ENCODE measurements around the gene RNF25.

RNF25 gene

DNA sequence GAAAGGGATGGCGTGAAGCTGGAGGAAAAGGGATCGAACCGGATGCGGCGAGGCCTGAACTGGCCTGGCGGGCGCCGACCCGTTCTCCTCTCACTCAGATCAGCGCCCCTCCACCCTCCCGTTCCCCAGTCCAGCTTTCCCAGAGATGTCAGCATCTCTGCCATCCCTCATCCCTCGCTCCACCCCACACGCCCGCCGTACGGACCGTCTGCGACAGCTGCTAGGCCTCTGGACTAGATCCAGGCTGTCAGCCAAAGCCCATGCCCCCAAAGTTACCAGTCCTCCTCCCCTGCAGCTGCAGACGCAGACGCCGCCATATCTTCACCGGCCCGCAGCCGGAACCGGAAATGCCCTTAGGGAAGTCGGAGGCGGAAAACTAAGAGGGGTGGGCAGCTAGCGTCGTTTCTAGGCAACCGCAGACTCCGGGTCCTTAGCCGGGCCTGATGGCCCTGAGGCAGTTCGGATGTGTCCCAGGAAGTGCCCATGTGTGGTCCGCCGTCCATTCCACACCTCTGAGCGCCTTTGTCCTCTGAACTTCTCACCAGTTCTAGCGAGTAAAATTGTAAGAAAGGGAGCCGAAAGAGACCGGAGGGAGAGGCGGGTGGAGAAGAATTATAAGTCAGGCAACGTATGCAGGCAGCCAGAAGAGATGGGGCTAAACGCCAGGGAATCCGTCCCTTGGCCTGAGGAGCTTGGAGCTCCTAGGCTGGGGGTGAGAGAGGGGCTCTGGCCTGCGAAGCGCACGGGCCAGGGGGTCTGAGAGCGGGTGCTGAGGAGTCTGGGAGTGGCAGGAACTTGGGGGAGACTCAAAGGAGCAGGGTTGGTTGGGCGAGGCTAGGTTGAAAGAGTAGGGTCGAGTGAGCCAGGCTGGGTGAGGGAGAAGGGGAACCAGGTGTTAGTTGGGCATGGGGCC lies at the start of gene RNF25, which contains the start of gene STK36:
Gene RNF25, minus strand, starts transcription at position 349 of the 913 bp plus-strand sequence. Its CDS starts 32 bp downstream, at position 317.
Gene STK36, plus strand, starts transcription at position 433 of the 913 bp plus-strand sequence. CDS start 744 bp downstream, outside the sequence.
- H3K4me3 ChIP-seq (ENCODE audit: low read depth, low read length), result peak within 1 kb of the TSS; percentile 77
- H3K27ac ChIP-seq (ENCODE audit: low read depth, low read length), result peak within 1 kb of the TSS; percentile 87
- H3K4me1 ChIP-seq (ENCODE audit: control insufficient read depth, insufficient read depth, low read length), result peaks cover 8% of the 10 kb centered on the region; the same call in 1 of the 2 replicates
- peak within 1 kb of the TSS; percentile 98 for H3K9ac ChIP-seq (ENCODE audit: low read length)
- H3K36me3 ChIP-seq (ENCODE audit: control insufficient read depth, insufficient read depth, low read length), result peaks cover 26% of the 10 kb centered on the region
- no peaks in the 10 kb centered on the region for H3K9me3 ChIP-seq (ENCODE audit: control insufficient read depth, insufficient read depth, low read depth, low read length)
- H3K27me3 ChIP-seq (ENCODE audit: control insufficient read depth, insufficient read depth, low read length), result no peaks in the 10 kb centered on the region

DNA sequence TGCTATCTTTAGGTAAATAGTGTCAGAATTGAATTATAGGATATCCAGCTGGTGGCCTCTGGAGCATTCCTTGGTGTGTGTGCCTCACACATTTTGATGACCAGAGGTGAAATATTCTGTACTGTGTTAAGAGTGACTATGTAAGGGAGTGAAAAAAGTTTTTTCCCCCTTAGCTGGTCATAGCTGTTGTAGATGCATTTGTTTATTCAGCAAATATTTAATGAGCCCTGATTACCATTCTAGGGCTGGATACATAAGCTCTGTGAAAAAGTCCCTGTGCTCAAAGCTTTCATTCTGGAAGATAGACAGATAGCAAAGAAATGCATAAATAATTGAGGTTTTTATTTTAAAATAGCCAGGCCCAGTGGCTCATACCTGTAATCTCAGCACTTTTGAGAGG lies 49.7 kb upstream of the RNF25 start:
- H3K4me1 ChIP-seq (ENCODE audit: control insufficient read depth, insufficient read depth, low read length), result peaks cover 37% of the 10 kb centered on the region
- H3K27ac ChIP-seq (ENCODE audit: low read depth, low read length), result no peak overlapping the region
- peaks cover 10% of the 10 kb centered on the region; the same call in 1 of the 2 replicates for H3K9me3 ChIP-seq (ENCODE audit: control insufficient read depth, insufficient read depth, low read depth, low read length)
- no peak overlapping the region for H3K9ac ChIP-seq (ENCODE audit: low read length)
- peaks cover 15% of the 10 kb centered on the region; the same call in 1 of the 2 replicates for H3K36me3 ChIP-seq (ENCODE audit: control insufficient read depth, insufficient read depth, low read length)
- no peak overlapping the region for H3K4me3 ChIP-seq (ENCODE audit: low read depth, low read length)
- H3K27me3 ChIP-seq (ENCODE audit: control insufficient read depth, insufficient read depth, low read length), result no peaks in the 10 kb centered on the region

DNA sequence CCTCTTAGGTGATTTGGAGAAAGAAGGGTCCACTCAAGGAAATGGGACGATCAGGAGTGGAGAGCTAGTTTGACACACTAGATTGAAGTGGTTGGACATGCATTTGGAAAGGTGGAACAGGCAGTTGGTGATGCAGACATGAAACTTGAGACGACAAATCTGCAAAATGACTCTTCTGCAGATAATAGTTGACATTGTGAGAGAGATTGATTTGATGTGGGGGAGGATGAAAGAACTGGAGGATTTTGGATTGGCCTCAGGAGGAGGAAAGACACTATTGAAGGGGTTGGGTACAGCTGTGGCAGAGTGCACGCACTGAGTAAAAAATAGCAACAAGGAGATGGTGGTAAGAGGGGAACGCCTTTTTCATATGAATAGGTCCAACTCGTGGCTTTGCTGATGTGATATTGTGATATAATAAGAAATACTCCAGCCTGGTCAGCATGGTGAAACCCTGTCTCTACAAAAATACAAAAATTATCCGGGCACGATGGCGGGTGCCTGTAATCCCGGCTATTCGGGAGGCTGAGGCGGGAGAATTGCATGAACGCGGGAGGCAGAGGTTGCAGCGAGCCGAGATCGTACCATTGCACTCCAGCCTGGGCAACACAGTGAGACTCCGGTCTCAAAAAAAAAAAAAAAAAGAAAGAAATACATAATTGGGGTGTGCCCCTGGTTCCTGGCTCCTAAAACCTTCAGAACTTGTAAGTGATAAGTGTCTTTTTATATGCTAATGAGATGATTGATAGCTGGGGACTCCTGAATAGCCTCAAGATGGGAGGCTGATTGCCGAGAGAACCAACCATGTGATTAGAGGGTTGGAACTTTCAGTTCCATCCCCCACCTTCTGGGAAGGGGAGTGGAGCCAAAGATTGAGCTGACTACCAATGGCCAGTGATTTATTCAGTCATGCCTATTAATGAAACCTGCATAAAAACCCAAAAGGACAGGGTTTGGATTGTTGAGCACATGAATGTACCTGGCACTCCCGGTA lies 48.5 kb upstream of the RNF25 start:
- peaks cover 3% of the 10 kb centered on the region; the same call in 1 of the 2 replicates for H3K9me3 ChIP-seq (ENCODE audit: control insufficient read depth, insufficient read depth, low read depth, low read length)
- no peak overlapping the region for H3K9ac ChIP-seq (ENCODE audit: low read length)
- no peak overlapping the region for H3K4me3 ChIP-seq (ENCODE audit: low read depth, low read length)
- H3K4me1 ChIP-seq (ENCODE audit: control insufficient read depth, insufficient read depth, low read length), result peaks cover 37% of the 10 kb centered on the region
- H3K36me3 ChIP-seq (ENCODE audit: control insufficient read depth, insufficient read depth, low read length), result peaks cover 25% of the 10 kb centered on the region
- no peak overlapping the region for H3K27ac ChIP-seq (ENCODE audit: low read depth, low read length)
- no peaks in the 10 kb centered on the region for H3K27me3 ChIP-seq (ENCODE audit: control insufficient read depth, insufficient read depth, low read length)

DNA sequence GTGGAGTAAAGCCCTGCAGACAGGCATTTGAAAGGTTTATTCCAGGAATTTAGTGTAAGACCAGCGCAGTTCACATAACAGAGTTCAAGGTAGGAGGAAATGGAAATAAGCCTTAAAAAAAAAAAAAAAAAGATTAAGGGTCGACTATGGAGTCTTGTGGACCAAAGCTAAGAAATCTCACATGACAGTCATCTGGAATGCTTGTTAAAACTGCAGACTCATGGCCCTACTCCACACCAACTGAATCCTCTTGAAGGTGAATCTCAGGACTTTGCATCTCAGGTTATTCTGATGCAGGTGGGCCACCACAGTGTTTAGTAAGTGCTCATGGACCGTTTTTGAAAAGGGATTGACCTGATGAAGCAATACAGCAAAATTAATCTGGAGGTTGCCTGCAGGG lies 47.7 kb upstream of the RNF25 start:
- Histone ChIP-seq H3K4me3 (ENCODE audit: low read depth, low read length) (no peak overlapping the region), H3K9ac (ENCODE audit: low read length) (no peak overlapping the region), H3K27ac (ENCODE audit: low read depth, low read length) (no peak overlapping the region), H3K36me3 (ENCODE audit: control insufficient read depth, insufficient read depth, low read length) (peaks cover 28% of the 10 kb centered on the region), H3K27me3 (ENCODE audit: control insufficient read depth, insufficient read depth, low read length) (no peaks in the 10 kb centered on the region), H3K4me1 (ENCODE audit: control insufficient read depth, insufficient read depth, low read length) (peaks cover 37% of the 10 kb centered on the region), H3K9me3 (ENCODE audit: control insufficient read depth, insufficient read depth, low read depth, low read length) (no peaks in the 10 kb centered on the region)

DNA sequence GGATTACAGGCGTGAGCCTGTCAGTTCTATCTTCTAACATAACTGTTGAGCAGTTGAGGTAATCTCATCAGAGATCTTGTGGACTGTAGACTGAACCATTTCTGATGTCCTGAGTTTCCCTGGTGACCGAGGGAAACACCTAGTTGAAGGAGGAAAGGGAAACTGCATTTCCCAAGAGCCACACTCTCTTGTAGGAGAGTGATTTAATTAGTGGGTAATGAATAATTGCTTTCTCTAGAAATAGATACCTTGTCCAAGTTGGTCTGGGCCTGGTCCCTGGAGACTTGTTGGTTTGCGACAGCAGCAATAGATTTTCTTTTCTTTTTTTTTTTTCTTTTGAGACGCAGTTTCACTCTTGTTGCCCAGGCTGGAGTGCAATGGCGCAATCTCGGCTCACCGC lies 46.3 kb upstream of the RNF25 start:
- no peak overlapping the region for H3K9ac ChIP-seq (ENCODE audit: low read length)
- H3K4me3 ChIP-seq (ENCODE audit: low read depth, low read length), result no peak overlapping the region
- peaks cover 35% of the 10 kb centered on the region for H3K36me3 ChIP-seq (ENCODE audit: control insufficient read depth, insufficient read depth, low read length)
- peaks cover 33% of the 10 kb centered on the region for H3K4me1 ChIP-seq (ENCODE audit: control insufficient read depth, insufficient read depth, low read length)
- H3K27ac ChIP-seq (ENCODE audit: low read depth, low read length), result no peak overlapping the region
- H3K9me3 ChIP-seq (ENCODE audit: control insufficient read depth, insufficient read depth, low read depth, low read length), result no peaks in the 10 kb centered on the region
- H3K27me3 ChIP-seq (ENCODE audit: control insufficient read depth, insufficient read depth, low read length), result no peaks in the 10 kb centered on the region

DNA sequence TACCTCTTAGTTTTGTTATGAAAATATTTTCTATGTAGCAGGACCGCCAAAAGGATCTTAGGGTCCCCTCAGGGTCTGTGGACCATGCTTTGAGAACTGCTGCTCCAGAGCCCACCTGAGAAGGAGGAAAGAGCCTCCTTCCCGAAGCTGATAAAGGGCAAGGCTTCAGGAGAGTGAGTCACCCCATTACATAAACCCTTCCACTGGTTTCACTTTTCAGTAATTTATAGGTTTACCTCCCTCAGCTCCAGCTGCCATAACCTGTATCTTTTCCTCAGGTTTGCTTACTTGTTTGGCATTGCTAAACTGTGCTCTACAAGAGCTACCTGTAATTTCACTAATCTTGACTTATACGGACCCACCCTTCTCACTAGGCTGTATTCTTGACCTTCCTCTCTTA lies 45.5 kb upstream of the RNF25 start:
- Histone ChIP-seq H3K36me3 (ENCODE audit: control insufficient read depth, insufficient read depth, low read length) (peaks cover 35% of the 10 kb centered on the region), H3K4me1 (ENCODE audit: control insufficient read depth, insufficient read depth, low read length) (peaks cover 32% of the 10 kb centered on the region), H3K9ac (ENCODE audit: low read length) (no peak overlapping the region), H3K9me3 (ENCODE audit: control insufficient read depth, insufficient read depth, low read depth, low read length) (no peaks in the 10 kb centered on the region), H3K27me3 (ENCODE audit: control insufficient read depth, insufficient read depth, low read length) (no peaks in the 10 kb centered on the region), H3K27ac (ENCODE audit: low read depth, low read length) (no peak overlapping the region), H3K4me3 (ENCODE audit: low read depth, low read length) (no peak overlapping the region)

- Histone ChIP-seq H3K27ac (ENCODE audit: low read depth, low read length) (no peak overlapping the region), H3K4me1 (ENCODE audit: control insufficient read depth, insufficient read depth, low read length) (peaks cover 27% of the 10 kb centered on the region), H3K4me3 (ENCODE audit: low read depth, low read length) (no peak overlapping the region), H3K27me3 (ENCODE audit: control insufficient read depth, insufficient read depth, low read length) (no peaks in the 10 kb centered on the region), H3K36me3 (ENCODE audit: control insufficient read depth, insufficient read depth, low read length) (peaks cover 35% of the 10 kb centered on the region), H3K9me3 (ENCODE audit: control insufficient read depth, insufficient read depth, low read depth, low read length) (no peaks in the 10 kb centered on the region), H3K9ac (ENCODE audit: low read length) (no peak overlapping the region)
Observed at GRCh38 chr2:218716070-218716469, 44.3 kb upstream of the RNF25 start.

GRCh38 chr2:218713922-218714321 lies 42.1 kb upstream of the RNF25 start:
- Histone ChIP-seq H3K4me3 (ENCODE audit: low read depth, low read length) (no peak overlapping the region), H3K9ac (ENCODE audit: low read length) (no peak overlapping the region), H3K9me3 (ENCODE audit: control insufficient read depth, insufficient read depth, low read depth, low read length) (no peaks in the 10 kb centered on the region), H3K27ac (ENCODE audit: low read depth, low read length) (no peak overlapping the region), H3K27me3 (ENCODE audit: control insufficient read depth, insufficient read depth, low read length) (no peaks in the 10 kb centered on the region), H3K4me1 (ENCODE audit: control insufficient read depth, insufficient read depth, low read length) (peaks cover 15% of the 10 kb centered on the region; the same call in 1 of the 2 replicates), H3K36me3 (ENCODE audit: control insufficient read depth, insufficient read depth, low read length) (peaks cover 29% of the 10 kb centered on the region)

- peak overlapping the region; percentile 94 for H3K9ac ChIP-seq (ENCODE audit: low read length)
- H3K27me3 ChIP-seq (ENCODE audit: control insufficient read depth, insufficient read depth, low read length), result no peaks in the 10 kb centered on the region
- H3K27ac ChIP-seq (ENCODE audit: low read depth, low read length), result peak overlapping the region; percentile 75; the same call in 1 of the 2 replicates
- peak overlapping the region; percentile 95 for H3K4me3 ChIP-seq (ENCODE audit: low read depth, low read length)
- H3K4me1 ChIP-seq (ENCODE audit: control insufficient read depth, insufficient read depth, low read length), result peaks cover 12% of the 10 kb centered on the region; the same call in 1 of the 2 replicates
- peaks cover 20% of the 10 kb centered on the region for H3K36me3 ChIP-seq (ENCODE audit: control insufficient read depth, insufficient read depth, low read length)
- no peaks in the 10 kb centered on the region for H3K9me3 ChIP-seq (ENCODE audit: control insufficient read depth, insufficient read depth, low read depth, low read length)
Observed at GRCh38 chr2:218711550-218711929, 39.7 kb upstream of the RNF25 start.

- peaks cover 12% of the 10 kb centered on the region; the same call in 1 of the 2 replicates for H3K4me1 ChIP-seq (ENCODE audit: control insufficient read depth, insufficient read depth, low read length)
- H3K4me3 ChIP-seq (ENCODE audit: low read depth, low read length), result peak within 1 kb of the TSS; percentile 95
- peaks cover 16% of the 10 kb centered on the region for H3K36me3 ChIP-seq (ENCODE audit: control insufficient read depth, insufficient read depth, low read length)
- peak within 1 kb of the TSS; percentile 75 for H3K27ac ChIP-seq (ENCODE audit: low read depth, low read length)
- H3K27me3 ChIP-seq (ENCODE audit: control insufficient read depth, insufficient read depth, low read length), result no peaks in the 10 kb centered on the region
- peak within 1 kb of the TSS; percentile 94 for H3K9ac ChIP-seq (ENCODE audit: low read length)
- H3K9me3 ChIP-seq (ENCODE audit: control insufficient read depth, insufficient read depth, low read depth, low read length), result no peaks in the 10 kb centered on the region
Observed at GRCh38 chr2:218710687-218711549, 39.1 kb upstream of the RNF25 start, which contains the start of gene TTLL4. Gene TTLL4 (plus strand): TSS chr2:218710835. CDS start chr2:218737677, 26,842 bp downstream.

Data from HUES6 (cell line).